HepG2 (cell line): ENCODE results near the gene PSORS1C1. TPM values are rescaled to one million over a fixed set of nuclear protein-coding genes. Genes with fewer than 3 reads are reported as not detected.

ENCODE experiments used
- AGO2 ChIP-seq: fragments of 200-400 bp; formaldehyde crosslinking; optimal IDR thresholded peaks from 2 replicates; pipeline ENCODE3; 2017; ENCODE audit warnings: mild to moderate bottlenecking, low read depth, low read length, moderate library complexity
- BHLHE40 ChIP-seq: IDR thresholded peaks from 2 replicates; pipeline ENCODE4 v1.6.1; 2011; ENCODE audit warnings: low read length, improper control_type of control experiment
- ETV6 ChIP-seq: sonication (generic); formaldehyde crosslinking; conservative IDR thresholded peaks from 2 replicates; pipeline ENCODE4 v1.4.0; 2020; ENCODE audit warnings: missing genetic modification reagents
- FOXA1 ChIP-seq, 2 experiments: fragments of 450-650 bp in 1 of 2; sonication (generic) in 1 of 2; formaldehyde crosslinking in 1 of 2; IDR thresholded peaks; 2 replicates each; pipeline versions ENCODE4 v1.4.0 to v1.6.1; 2016 to 2020; ENCODE audit warnings: missing genetic modification reagents in 1 of 2
- FOXA3 ChIP-seq: IDR thresholded peaks from 2 replicates; pipeline ENCODE4 v1.6.1; 2016; ENCODE audit warnings: missing genetic modification reagents, missing compliant biosample characterization
- FOXC1 ChIP-seq: sonication (generic); formaldehyde crosslinking; IDR thresholded peaks from 2 replicates; pipeline ENCODE4 v1.8.0; 2022; ENCODE audit warnings: mild to moderate bottlenecking, missing genetic modification reagents, borderline replicate concordance
- LCORL ChIP-seq, 2 experiments: fragments of 450-650 bp in 1 of 2; sonication (generic) in 1 of 2; formaldehyde crosslinking in 1 of 2; IDR thresholded peaks; 2 replicates each; pipeline versions ENCODE4 v1.5.0 to v1.6.1; 2017 to 2020; ENCODE audit warnings: antibody characterized with exemption in 1 of 2, missing genetic modification reagents in 1 of 2
- NR2F2 ChIP-seq: IDR thresholded peaks from 2 replicates; pipeline ENCODE4 v1.6.1; 2012; ENCODE audit warnings: low read depth, inconsistent platforms, borderline replicate concordance
- NR3C1 ChIP-seq: sonication (generic); formaldehyde crosslinking; IDR thresholded peaks from 2 replicates; pipeline ENCODE4 v1.4.0; 2020; ENCODE audit warnings: missing genetic modification reagents
- SIN3B ChIP-seq: fragments of 150-350 bp; IDR thresholded peaks from 2 replicates; pipeline ENCODE4 v1.6.1; 2014; ENCODE audit warnings: low read length
- SMARCC2 ChIP-seq: fragments of 450-650 bp; IDR thresholded peaks from 2 replicates; pipeline ENCODE4 v1.6.1; 2017; ENCODE audit warnings: antibody characterized with exemption, mild to moderate bottlenecking
- SP4 ChIP-seq: sonication (generic); formaldehyde crosslinking; IDR thresholded peaks from 2 replicates; pipeline ENCODE4 v1.8.1; 2023; ENCODE audit warnings: mild to moderate bottlenecking, missing genetic modification reagents
- TBP ChIP-seq: sonication (generic); formaldehyde crosslinking; IDR thresholded peaks from 2 replicates; pipeline ENCODE4 v1.5.0; 2020; ENCODE audit warnings: missing genetic modification reagents
- THYN1 ChIP-seq: sonication (generic); formaldehyde crosslinking; IDR thresholded peaks from 2 replicates; pipeline ENCODE4 v1.8.1; 2023; ENCODE audit warnings: low read depth, mild to moderate bottlenecking, moderate library complexity, missing genetic modification reagents, borderline replicate concordance
- TSC22D2 ChIP-seq: sonication (generic); formaldehyde crosslinking; IDR thresholded peaks from 2 replicates; pipeline ENCODE4 v1.5.1; 2020; ENCODE audit warnings: missing genetic modification reagents, mild to moderate bottlenecking, borderline replicate concordance
- ZNF101 ChIP-seq: sonication (generic); formaldehyde crosslinking; IDR thresholded peaks from 2 replicates; pipeline ENCODE4 v1.4.0; 2020; ENCODE audit warnings: mild to moderate bottlenecking, low read depth, missing genetic modification reagents, borderline replicate concordance
- ZNF225 ChIP-seq: sonication (generic); formaldehyde crosslinking; IDR thresholded peaks from 2 replicates; pipeline ENCODE4 v1.4.0; 2020; ENCODE audit warnings: mild to moderate bottlenecking, missing genetic modification reagents
- ZNF24 ChIP-seq: fragments of 450-650 bp; IDR thresholded peaks from 2 replicates; pipeline ENCODE4 v1.6.1; 2017; ENCODE audit warnings: antibody characterized with exemption, mild to moderate bottlenecking
- ZNF253 ChIP-seq: sonication (generic); formaldehyde crosslinking; IDR thresholded peaks from 2 replicates; pipeline ENCODE4 v1.8.0; 2022; ENCODE audit warnings: mild to moderate bottlenecking, missing genetic modification reagents, borderline replicate concordance
- ZNF326 ChIP-seq: sonication (generic); formaldehyde crosslinking; IDR thresholded peaks from 2 replicates; pipeline ENCODE4 v1.4.0; 2020; ENCODE audit warnings: missing genetic modification reagents, borderline replicate concordance
- ZNF510 ChIP-seq: sonication (generic); formaldehyde crosslinking; IDR thresholded peaks from 2 replicates; pipeline ENCODE4 v1.4.0; 2020; ENCODE audit warnings: low read depth, mild to moderate bottlenecking, missing genetic modification reagents
- ZNF530 ChIP-seq: sonication (generic); formaldehyde crosslinking; IDR thresholded peaks from 2 replicates; pipeline ENCODE4 v1.5.0; 2020; ENCODE audit warnings: low read depth, mild to moderate bottlenecking, missing genetic modification reagents
- ZNF616 ChIP-seq: sonication (generic); formaldehyde crosslinking; IDR thresholded peaks from 2 replicates; pipeline ENCODE4 v1.5.0; 2020; ENCODE audit warnings: low read depth, mild to moderate bottlenecking, missing genetic modification reagents
- ZNF619 ChIP-seq: sonication (generic); formaldehyde crosslinking; IDR thresholded peaks from 2 replicates; pipeline ENCODE4 v1.4.0; 2020; ENCODE audit warnings: mild to moderate bottlenecking, missing genetic modification reagents
- ZNF740 ChIP-seq: sonication (generic); formaldehyde crosslinking; IDR thresholded peaks from 2 replicates; pipeline ENCODE4 v1.4.0; 2020; ENCODE audit warnings: missing genetic modification reagents
- ZNF768 ChIP-seq: sonication (generic); formaldehyde crosslinking; IDR thresholded peaks from 2 replicates; pipeline ENCODE4 v1.4.0; 2020; ENCODE audit warnings: missing genetic modification reagents
- ZNF770 ChIP-seq: sonication (generic); formaldehyde crosslinking; IDR thresholded peaks from 2 replicates; pipeline ENCODE4 v1.5.0; 2020; ENCODE audit warnings: mild to moderate bottlenecking, missing genetic modification reagents
- polyA plus RNA-seq, 8 experiments: library from polyadenylated mRNA; depleted of rRNA in 3 of 8; stranded (reverse) in 7 of 8; unstranded in 1 of 8; fragments of >200 nt; fragmentation: Illumina TruSeq in 4 of 8; extraction: Trizol in 4 of 8; gene quantifications; 2 replicates each; pipeline versions ENCODE4 v1.2.1 to v1.2.3, GENCODE V29; 2011 to 2016; ENCODE audit warnings: low read depth in 4 of 8, missing spikeins in 1 of 8, mixed read lengths in 1 of 8; ENCODE audit not compliant: insufficient read depth in 1 of 8
- total RNA-seq, 5 experiments: library from RNA; depleted of rRNA; stranded (reverse); fragments of >200 nt; fragmentation: Illumina TruSeq; extraction: Trizol; gene quantifications; 2 replicates each; pipeline ENCODE4 v1.2.3, GENCODE V29; 2016; ENCODE audit warnings: low read depth in 1 of 5

The PSORS1C1 gene
- total and polyA plus RNA-seq, 2 of the 13 experiments (the other 11 are each of a cell fraction or from before 2014, with no cell fraction given): 0.01 to 0.02 TPM

- peak; percentile 36; the same call in 1 of the 2 replicates for TF ChIP-seq ZNF253 (CRISPR knock-in tag)
- no peak for TF ChIP-seq ZNF510 (CRISPR knock-in tag)
- 0 out of 2 replicates have a peak, but pooled peaks have one; percentile 34 for TF ChIP-seq THYN1
- TF ChIP-seq SP4 (CRISPR knock-in tag): peak; percentile 59; the same call in 1 of the 2 replicates
- TF ChIP-seq ZNF616 (CRISPR knock-in tag): 0 out of 2 replicates have a peak, but pooled peaks have one; percentile 56
- TF ChIP-seq ZNF326: no peak
- 0 out of 2 replicates have a peak, but pooled peaks have one; percentile 14 for TF ChIP-seq LCORL (IDR thresholded peaks at IDR 0.05)
- peak; percentile 71; the same call in 1 of the 2 replicates for TF ChIP-seq LCORL (CRISPR knock-in tag; IDR thresholded peaks at IDR 0.05)
- peak; percentile 68; the same call in 1 of the 2 replicates for TF ChIP-seq ZNF225 (CRISPR knock-in tag)
- TF ChIP-seq ZNF768 (CRISPR knock-in tag): peak; percentile 41; the same call in 1 of the 2 replicates
- no peak for TF ChIP-seq NR3C1
- TF ChIP-seq SIN3B: no peak
- no peak for TF ChIP-seq FOXA3
- TF ChIP-seq BHLHE40: no peak
- no peak for TF ChIP-seq ZNF740 (CRISPR knock-in tag)
- TF ChIP-seq ZNF619 (CRISPR knock-in tag): peak; percentile 89
- no peak for TF ChIP-seq ZNF24
- TF ChIP-seq TBP (CRISPR knock-in tag): no peak
- TF ChIP-seq ZNF530 (CRISPR knock-in tag): no peak
- no peak for TF ChIP-seq NR2F2
- no peak for TF ChIP-seq AGO2
- no peak for TF ChIP-seq TSC22D2 (CRISPR knock-in tag)
- TF ChIP-seq ZNF770 (CRISPR knock-in tag): no peak
- no peak for TF ChIP-seq FOXA1 (IDR thresholded peaks at IDR 0.05)
- TF ChIP-seq FOXA1 (CRISPR knock-in tag; IDR thresholded peaks at IDR 0.05): no peak
- no peak for TF ChIP-seq ETV6 (CRISPR knock-in tag)
- peak; percentile 57; the same call in 1 of the 2 replicates for TF ChIP-seq ZNF101 (CRISPR knock-in tag)
- no peak for TF ChIP-seq SMARCC2
- peak; percentile 78; the same call in 1 of the 2 replicates for TF ChIP-seq FOXC1 (CRISPR knock-in tag)
These were observed 71.6 kb downstream of the PSORS1C1 start (continued) for GRCh38 chr6:31186052-31186734.
